Measurements from ENCODE around the gene FER1L5. TPM values are rescaled to one million over a fixed set of nuclear protein-coding genes. Genes with fewer than 3 reads are reported as not detected.

The FER1L5 gene
- total and polyA plus RNA-seq, 8 donors, result 0.29 to 1.1 (median 0.79) TPM

- no peak for ATAC-seq
- Histone ChIP-seq H3K36me3 (peaks cover 6 to 86% of the 10 kb centered on the region in 2 donors), H3K27ac (no peak overlapping the region)
Observed at GRCh38 chr2:96616128-96616527, 26.4 kb upstream of the FER1L5 start.

GRCh38 chr2:96616535-96616934, 26.0 kb upstream of the FER1L5 start:
- H3K4me3 ChIP-seq, result no peak overlapping the region
- DNase-seq (no peak), ATAC-seq (no peak)
- peaks cover 0 to 28% of the 10 kb centered on the region in 2 donors for H3K4me1 ChIP-seq
- intact Hi-C loops (cut with DNase I), result no loop called here
- H3K27me3 ChIP-seq, result no peaks in the 10 kb centered on the region
- no peak for TF ChIP-seq CTCF (IDR thresholded peaks at IDR 0.05)
- H3K36me3 ChIP-seq, result peaks cover 6 to 82% of the 10 kb centered on the region in 2 donors
- peak overlapping the region in 1 of 2 donors; percentile 78 for H3K27ac ChIP-seq
- no peaks in the 10 kb centered on the region for H3K9me3 ChIP-seq

More at GRCh38 chr2:96616128-96616527, 26.4 kb upstream of the FER1L5 start:
- H3K27me3 ChIP-seq, result no peaks in the 10 kb centered on the region
- intact Hi-C loops (cut with DNase I), result no loop called here
- no peak overlapping the region for H3K4me3 ChIP-seq
- peaks cover 0 to 28% of the 10 kb centered on the region in 2 donors for H3K4me1 ChIP-seq
- DNase-seq, result no peak
- no peaks in the 10 kb centered on the region for H3K9me3 ChIP-seq
- no peak for TF ChIP-seq CTCF (IDR thresholded peaks at IDR 0.05)

- Histone ChIP-seq H3K36me3 (peaks cover 6 to 79% of the 10 kb centered on the region in 2 donors), H3K9me3 (no peaks in the 10 kb centered on the region), H3K4me3 (no peak overlapping the region), H3K27me3 (no peaks in the 10 kb centered on the region), H3K27ac (peak overlapping the region; percentile 67 to 78), H3K4me1 (peaks cover 0 to 29% of the 10 kb centered on the region in 2 donors)
- no peak for TF ChIP-seq CTCF (IDR thresholded peaks at IDR 0.05)
- ATAC-seq (no peak), DNase-seq (no peak)
- intact Hi-C loops (cut with DNase I), result no loop called here
Observed at GRCh38 chr2:96617012-96617411, 25.6 kb upstream of the FER1L5 start.

- intact Hi-C loops (cut with DNase I), result no loop called here
- Histone ChIP-seq H3K4me3 (no peak overlapping the region), H3K9me3 (no peaks in the 10 kb centered on the region), H3K27ac (peak overlapping the region in 1 of 2 donors; percentile 78), H3K36me3 (peaks cover 0 to 62% of the 10 kb centered on the region in 2 donors), H3K4me1 (peaks cover 0 to 46% of the 10 kb centered on the region in 2 donors), H3K27me3 (no peaks in the 10 kb centered on the region)
- peak; percentile 53 for ATAC-seq
- DNase-seq, result peak in 2 of 4 donors; percentile 6 to 36
- no peak for TF ChIP-seq CTCF (IDR thresholded peaks at IDR 0.05)
Observed at GRCh38 chr2:96618596-96619283, 23.8 kb upstream of the FER1L5 start.

- intact Hi-C loops (cut with DNase I), result no loop called here
- Histone ChIP-seq H3K27ac (peak overlapping the region in 1 of 2 donors; percentile 59), H3K27me3 (no peaks in the 10 kb centered on the region), H3K36me3 (peaks cover 0 to 46% of the 10 kb centered on the region in 2 donors), H3K4me1 (peaks cover 11 to 63% of the 10 kb centered on the region in 2 donors), H3K9me3 (no peaks in the 10 kb centered on the region), H3K4me3 (no peak overlapping the region)
- ATAC-seq, result no peak
- TF ChIP-seq CTCF (IDR thresholded peaks at IDR 0.05), result no peak
- no peak for DNase-seq
Observed at GRCh38 chr2:96622544-96622943, 20.0 kb upstream of the FER1L5 start.
